ENCODE measurements around the gene PHPT1.

The PHPT1 gene

DNA sequence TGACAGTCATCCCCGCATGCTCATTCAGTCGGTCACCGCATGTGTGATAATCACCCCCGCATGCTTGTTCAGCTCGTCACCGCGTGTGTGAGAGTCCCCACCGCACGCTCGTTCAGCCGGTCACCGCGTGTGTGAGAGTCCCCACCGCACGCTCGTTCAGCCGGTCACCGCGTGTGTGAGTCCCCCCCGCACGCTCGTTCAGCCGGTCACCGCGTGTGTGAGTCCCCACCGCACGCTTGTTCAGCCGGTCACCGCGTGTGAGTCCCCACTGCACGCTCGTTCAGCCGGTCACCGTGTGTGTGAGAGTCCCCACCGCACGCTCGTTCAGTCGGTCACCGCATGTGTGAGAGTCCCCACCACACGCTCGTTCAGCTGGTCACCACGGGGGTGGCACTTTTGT lies 40.6 kb downstream of the PHPT1 start:
- no peak for DNase-seq

DNA sequence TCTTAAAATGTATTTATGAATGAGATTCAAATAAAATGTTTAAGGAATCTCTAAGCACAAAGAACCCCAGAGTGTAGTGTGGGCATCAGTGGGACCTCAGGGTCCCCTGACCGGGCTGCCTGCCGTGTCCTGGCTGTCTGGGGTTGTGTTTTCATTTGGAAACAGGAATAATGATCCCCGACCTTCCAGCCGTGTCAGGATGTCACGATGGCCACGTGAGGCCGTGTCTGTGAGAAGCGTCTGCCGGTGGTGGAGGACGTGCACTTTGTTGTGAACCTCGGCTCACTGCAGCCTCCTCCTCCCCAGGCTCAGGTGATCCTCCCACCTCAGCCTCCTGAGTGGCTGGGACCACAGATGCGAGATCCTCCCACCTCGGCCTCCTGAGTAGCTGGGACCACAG lies 41.5 kb downstream of the PHPT1 start:
- DNase-seq = no peak

DNA sequence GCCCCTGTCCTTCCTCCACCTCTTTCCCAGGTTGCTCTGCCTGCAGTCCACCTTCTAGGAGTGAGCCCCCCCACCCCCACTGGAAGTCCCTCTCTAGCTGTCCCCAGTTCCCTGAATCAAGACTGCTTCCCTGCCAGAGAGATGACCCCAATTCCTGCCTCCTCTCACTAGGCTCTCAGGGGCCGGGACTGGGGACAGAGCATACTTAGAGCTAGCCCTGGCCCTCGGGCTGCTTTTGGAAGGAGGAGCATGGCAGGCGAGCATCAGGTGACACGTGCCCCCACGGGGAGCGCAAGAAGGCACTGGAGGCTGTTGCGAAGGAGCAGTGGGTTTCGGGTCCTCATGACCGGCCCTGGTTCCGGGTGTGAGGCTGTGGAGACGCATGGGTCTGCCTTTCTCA lies 46.8 kb downstream of the PHPT1 start:
- no peak for DNase-seq

DNA sequence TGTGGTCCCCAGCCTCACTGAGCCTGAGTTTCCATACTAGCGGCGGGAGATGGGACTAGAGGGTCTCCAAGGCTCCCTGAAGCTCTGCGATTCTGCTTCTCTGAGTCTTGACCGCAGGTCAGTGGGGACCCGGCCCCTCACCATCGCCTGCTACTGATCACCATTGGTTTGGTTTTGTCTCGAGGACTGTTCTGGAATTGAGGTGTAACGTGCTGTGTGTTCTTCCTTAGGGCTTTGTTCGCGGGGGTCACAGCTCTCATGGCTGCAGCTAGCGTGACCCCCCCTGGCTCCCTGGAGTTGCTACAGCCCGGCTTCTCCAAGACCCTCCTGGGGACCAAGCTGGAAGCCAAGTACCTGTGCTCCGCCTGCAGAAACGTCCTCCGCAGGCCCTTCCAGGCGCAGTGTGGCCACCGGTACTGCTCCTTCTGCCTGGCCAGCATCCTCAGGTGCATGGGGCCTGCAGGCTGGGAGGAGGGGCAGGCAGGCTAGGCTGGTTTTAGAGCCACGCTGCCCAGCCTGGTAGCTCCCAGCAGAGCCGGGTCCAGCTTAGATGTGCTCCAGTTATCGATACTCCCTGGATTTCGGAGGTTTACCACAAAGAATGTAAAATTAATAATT lies 49.4 kb downstream of the PHPT1 start:
- DNase-seq = no peak

DNA sequence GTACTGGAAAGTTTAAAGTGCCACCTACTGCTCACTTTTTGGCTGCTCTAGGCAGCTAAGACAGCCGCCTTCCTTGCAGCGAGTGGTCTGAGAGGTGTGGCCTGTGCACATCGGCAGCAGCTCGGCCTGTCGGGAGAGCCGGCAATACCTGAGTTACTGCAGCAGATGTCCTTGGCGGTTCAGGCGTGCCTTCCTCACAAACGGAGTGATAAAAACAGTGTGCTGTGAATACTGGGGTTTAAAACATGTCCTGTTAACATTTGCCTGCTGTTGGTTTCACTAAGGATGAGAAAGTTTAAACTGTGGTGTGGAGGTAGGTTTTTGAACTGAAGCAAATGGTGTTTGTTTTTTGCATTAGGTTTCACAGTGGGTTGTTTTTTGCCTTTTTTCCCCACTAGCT lies 50.0 kb downstream of the PHPT1 start:
- DNase-seq = no peak

DNA sequence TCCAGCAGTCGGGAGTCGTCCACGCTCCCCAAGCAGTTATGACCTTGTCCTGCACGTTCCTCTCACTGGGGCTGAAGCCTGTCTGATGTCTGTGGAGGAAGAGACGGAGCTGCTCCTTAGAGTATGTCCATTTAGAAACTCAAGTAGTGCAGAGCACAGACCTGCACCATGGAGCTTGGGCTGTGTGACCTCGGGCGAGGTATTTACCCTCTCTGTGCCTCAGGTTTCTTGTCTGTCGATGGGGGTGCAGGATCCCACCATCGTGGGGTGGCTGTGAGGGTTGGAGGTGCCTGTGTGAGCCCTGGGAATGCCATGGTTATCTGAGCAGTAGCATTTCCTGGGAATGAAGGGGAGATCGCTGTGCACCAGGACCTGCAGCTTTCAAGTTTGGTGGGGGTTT lies 51.3 kb downstream of the PHPT1 start:
- DNase-seq = no peak

Data from activated naive CD4-positive, alpha-beta T cell treated with Interleukin-2 at 50 U/mL for 16 hours (primary cell).